Mesendoderm (in vitro differentiated cells): Measurements from ENCODE around the gene TIMM10.

Source experiments
- DNase-seq: peaks from one replicate; pipeline ENCODE4 v3.0.0; 2013
- H2AK5ac ChIP-seq: 2 replicates; pipeline ENCODE4 v1.6.1; 2013; ENCODE audit warnings: low read length, inconsistent platforms
- H2BK120ac ChIP-seq: 2 replicates; pipeline ENCODE4 v1.6.1; 2013; ENCODE audit warnings: low read depth, mild to moderate bottlenecking, low read length, moderate library complexity, mixed read lengths
- H2BK15ac ChIP-seq: replicated peaks from 2 replicates; pipeline ENCODE4 v1.6.1; 2013; ENCODE audit warnings: low read depth, mild to moderate bottlenecking, moderate library complexity
- H2BK5ac ChIP-seq: 2 replicates; pipeline ENCODE4 v1.6.1; 2013; ENCODE audit warnings: low read length, inconsistent platforms
- H3K18ac ChIP-seq: 2 replicates; pipeline ENCODE4 v1.6.1; 2013; ENCODE audit warnings: mild to moderate bottlenecking, low read length, mixed read lengths
- H3K23ac ChIP-seq: one replicate; pipeline ENCODE4 v1.6.1; 2013; ENCODE audit warnings: low read length
- H3K27ac ChIP-seq: 2 replicates; pipeline ENCODE4 v1.5.1; 2013; ENCODE audit warnings: low read depth, mild to moderate bottlenecking, inconsistent platforms, low read length, moderate library complexity
- H3K27me3 ChIP-seq: 2 replicates; pipeline ENCODE4 v1.6.1; 2013; ENCODE audit warnings: low read length, control low read depth, mild to moderate bottlenecking, inconsistent platforms; ENCODE audit not compliant: insufficient read depth, poor library complexity
- H3K36me3 ChIP-seq: 2 replicates; pipeline ENCODE4 v1.6.1; 2013; ENCODE audit warnings: low read length, inconsistent platforms; ENCODE audit not compliant: control insufficient read depth, insufficient read depth
- H3K4ac ChIP-seq: one replicate; pipeline ENCODE4 v1.6.1; 2013; ENCODE audit warnings: low read depth, mild to moderate bottlenecking, low read length, moderate library complexity
- H3K4me1 ChIP-seq: 2 replicates; pipeline ENCODE4 v1.6.1; 2013; ENCODE audit warnings: low read depth, low read length, inconsistent platforms; ENCODE audit not compliant: control insufficient read depth
- H3K4me2 ChIP-seq: 2 replicates; pipeline ENCODE4 v1.6.1; 2013; ENCODE audit warnings: low read length
- H3K4me3 ChIP-seq: 2 replicates; pipeline ENCODE4 v1.5.1; 2013; ENCODE audit warnings: mild to moderate bottlenecking, low read length
- H3K56ac ChIP-seq: one replicate; pipeline ENCODE4 v1.6.1; 2013; ENCODE audit warnings: low read length
- H3K79me1 ChIP-seq: 2 replicates; pipeline ENCODE4 v1.6.1; 2013; ENCODE audit warnings: low read length, inconsistent platforms
- H3K79me2 ChIP-seq: 2 replicates; pipeline ENCODE4 v1.6.1; 2013; ENCODE audit warnings: mild to moderate bottlenecking, low read length; ENCODE audit not compliant: control insufficient read depth, insufficient read depth
- H3K9ac ChIP-seq: 2 replicates; pipeline ENCODE4 v1.6.1; 2013; ENCODE audit warnings: low read length, inconsistent platforms
- H4K5ac ChIP-seq: one replicate; pipeline ENCODE4 v1.6.1; 2013; ENCODE audit warnings: low read length
- H4K8ac ChIP-seq: one replicate; pipeline ENCODE4 v1.6.1; 2013; ENCODE audit warnings: low read depth, mild to moderate bottlenecking, control low read depth, low read length, moderate library complexity
- WGBS: extraction: QIAGEN DNeasy Blood & Tissue Kit; methylation state at CpG from one replicate; pipeline ENCODE4 v1.1.7; 2013; ENCODE audit warnings: low lambda C conversion rate, missing lambda C conversion rate; ENCODE audit not compliant: insufficient coverage; ENCODE audit errors: extremely low coverage; 5-methylcytosine and 5-hydroxymethylcytosine counted together

Gene TIMM10

DNA sequence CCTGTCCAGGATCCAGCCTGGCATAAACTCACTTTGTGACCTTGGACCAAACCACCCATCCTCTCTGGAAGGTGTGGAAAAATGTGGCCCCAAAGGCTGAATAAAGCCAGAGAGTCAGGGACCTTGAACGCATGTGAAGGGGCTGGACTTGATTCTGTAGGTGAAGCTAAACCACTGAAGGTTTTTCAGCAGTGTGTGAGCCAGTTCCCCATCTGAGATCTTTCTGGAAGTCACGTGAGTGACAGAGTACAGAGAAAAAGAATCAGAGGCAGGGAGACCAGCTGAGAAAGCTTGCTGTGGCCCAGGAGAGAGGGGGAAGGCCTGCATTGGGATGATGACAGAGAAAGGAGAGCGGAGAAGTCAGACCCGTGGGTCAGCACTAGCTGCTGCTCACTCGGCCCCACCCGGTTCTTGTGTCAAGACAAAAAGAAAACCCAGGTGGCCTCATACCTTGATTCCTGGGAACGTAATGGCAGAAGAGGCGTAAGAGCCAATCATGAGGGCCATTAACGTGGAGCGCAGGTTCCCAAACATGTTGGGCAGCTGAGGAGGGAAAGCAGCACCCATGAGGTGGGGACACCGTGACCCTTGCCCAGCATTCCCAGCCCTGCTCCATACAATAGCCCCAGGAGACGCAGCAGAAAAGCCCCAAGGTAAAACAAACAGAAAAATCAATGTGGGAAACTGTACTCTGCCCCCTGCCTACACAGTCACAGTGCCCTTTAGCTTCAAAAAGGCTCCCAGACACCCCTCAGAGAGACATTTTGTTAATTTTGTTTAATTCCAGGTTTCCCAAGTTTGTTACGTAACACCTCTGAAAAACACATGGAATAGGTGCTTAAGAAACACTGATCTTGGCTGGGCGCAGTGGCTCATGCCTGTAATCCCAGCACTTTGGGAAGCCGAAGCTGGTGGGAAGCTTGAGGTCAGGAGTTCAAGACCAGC, 33.0 kb downstream of the TIMM10 start:
- Histone ChIP-seq H3K79me2 (no peaks in the 10 kb centered on the region), H3K18ac (no peak overlapping the region), H3K4me1 (peaks cover 12% of the 10 kb centered on the region), H3K56ac (no peak overlapping the region), H3K79me1 (no peaks in the 10 kb centered on the region), H3K27me3 (no peaks in the 10 kb centered on the region), H3K27ac (no peak overlapping the region), H3K23ac (no peak overlapping the region), H3K36me3 (no peaks in the 10 kb centered on the region), H3K9ac (no peak overlapping the region), H2BK120ac (no peak overlapping the region), H2BK5ac (no peak overlapping the region), H3K4me2 (no peak overlapping the region), H2AK5ac (no peak overlapping the region), H4K8ac (no peak overlapping the region), H2BK15ac (no peak overlapping the region), H3K4ac (no peak overlapping the region), H3K4me3 (no peak overlapping the region), H4K5ac (no peak overlapping the region)
- no CpG with 5 or more reads among the region's 15 CpGs for WGBS
- DNase-seq, result no peak

DNA sequence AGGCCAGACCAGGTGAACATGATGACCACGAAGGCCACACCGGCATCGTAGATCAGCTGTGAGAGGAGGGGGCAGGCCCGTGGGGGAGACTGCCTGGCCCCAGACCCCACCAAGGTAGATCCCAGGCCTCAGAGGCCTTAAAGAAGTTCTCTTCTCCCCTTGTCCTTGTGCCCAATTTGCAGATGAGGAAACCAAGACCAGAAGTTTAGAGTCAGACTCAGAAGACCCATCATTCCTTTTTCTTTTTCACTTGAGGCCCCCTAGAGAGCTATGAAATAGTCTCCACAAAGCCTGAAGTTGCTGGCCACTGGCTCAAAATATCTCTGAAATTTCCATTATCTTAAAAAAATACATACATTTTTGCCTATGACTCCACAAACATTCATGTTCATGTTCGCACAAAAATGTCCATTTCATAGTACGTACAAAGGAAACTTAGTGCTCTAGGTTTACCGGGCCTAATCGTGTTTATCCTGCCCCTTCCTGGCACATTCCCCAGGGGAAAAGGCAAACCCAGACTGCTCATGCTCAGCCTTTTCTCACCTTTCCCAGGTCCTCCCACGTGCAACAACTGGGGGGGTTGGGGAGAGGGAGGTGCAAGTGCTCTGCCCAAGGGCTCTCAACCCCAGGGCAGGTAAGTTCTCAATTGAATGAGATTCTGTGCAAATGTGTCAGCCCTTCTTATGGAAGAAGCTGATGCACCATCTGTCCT, 34.3 kb downstream of the TIMM10 start:
- H2BK5ac ChIP-seq, result no peak overlapping the region
- no peak for DNase-seq
- WGBS, result no CpG with 5 or more reads among the region's 9 CpGs
- no peaks in the 10 kb centered on the region for H3K79me2 ChIP-seq
- H3K4me3 ChIP-seq, result no peak overlapping the region
- H3K79me1 ChIP-seq, result no peaks in the 10 kb centered on the region
- no peak overlapping the region for H4K5ac ChIP-seq
- no peak overlapping the region for H3K4me2 ChIP-seq
- no peak overlapping the region for H3K23ac ChIP-seq
- peak overlapping the region; percentile 30 for H3K56ac ChIP-seq
- no peak overlapping the region for H3K18ac ChIP-seq
- H3K27ac ChIP-seq, result no peak overlapping the region
- H3K4ac ChIP-seq, result no peak overlapping the region
- H2BK15ac ChIP-seq, result no peak overlapping the region
- no peaks in the 10 kb centered on the region for H3K36me3 ChIP-seq
- H2AK5ac ChIP-seq, result peak overlapping the region; percentile 20
- no peak overlapping the region for H4K8ac ChIP-seq
- peaks cover 12% of the 10 kb centered on the region for H3K4me1 ChIP-seq
- H2BK120ac ChIP-seq, result no peak overlapping the region
- no peaks in the 10 kb centered on the region for H3K27me3 ChIP-seq
- no peak overlapping the region for H3K9ac ChIP-seq

DNA sequence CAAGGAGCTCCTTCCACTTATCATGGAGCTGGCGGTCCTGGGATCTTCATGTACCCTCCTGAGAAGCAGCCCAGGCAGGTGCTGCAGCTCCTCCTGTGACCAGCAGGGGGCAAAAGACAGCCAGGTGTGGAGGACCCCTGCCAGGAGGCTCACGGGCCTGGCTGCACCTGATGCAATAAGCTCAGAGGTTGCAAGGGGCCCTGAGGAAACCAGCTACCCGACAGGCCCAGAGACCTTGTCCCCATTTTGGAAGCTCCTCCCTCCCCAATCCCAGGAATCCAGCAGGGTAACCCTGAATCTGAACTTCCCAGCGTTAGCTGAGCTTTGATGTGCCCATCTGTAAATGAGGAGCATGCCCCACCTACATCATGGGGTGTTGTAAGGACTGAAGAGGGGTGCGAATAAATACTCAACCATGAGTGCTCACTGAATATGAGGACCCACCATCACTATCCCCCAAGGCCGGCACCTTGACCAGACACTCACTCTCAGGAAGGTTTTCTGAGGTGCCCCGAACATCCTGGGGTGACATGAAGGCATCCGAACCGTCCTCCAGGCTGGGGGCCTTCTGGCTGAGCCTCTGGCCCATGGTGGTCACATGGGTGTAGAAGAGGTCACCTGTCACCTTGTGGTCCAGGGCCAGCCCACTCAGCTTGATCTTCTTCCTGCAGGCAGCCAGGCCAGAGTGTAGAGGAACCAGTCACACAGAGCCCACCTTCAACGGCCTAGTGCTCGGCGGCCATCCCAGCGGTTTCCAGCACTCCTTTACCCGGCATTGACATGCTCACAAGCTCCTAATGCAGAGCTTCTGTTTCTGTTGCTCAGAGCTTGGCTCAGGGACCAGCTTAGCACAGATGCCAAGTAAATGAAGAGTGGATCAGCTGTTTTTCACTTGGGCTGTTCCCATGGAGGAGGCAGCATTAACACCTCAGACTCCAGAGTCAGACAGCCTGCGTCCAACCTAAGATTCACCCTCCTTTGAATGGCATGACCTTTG, 36.7 kb downstream of the TIMM10 start:
- H3K4ac ChIP-seq, result peak overlapping the region; percentile 93
- H3K27me3 ChIP-seq, result no peaks in the 10 kb centered on the region
- no peaks in the 10 kb centered on the region for H3K36me3 ChIP-seq
- H2BK5ac ChIP-seq, result peak overlapping the region; percentile 91
- H3K79me2 ChIP-seq, result no peaks in the 10 kb centered on the region
- H3K18ac ChIP-seq, result peak overlapping the region; percentile 11
- DNase-seq, result peak; percentile 95
- H3K56ac ChIP-seq, result peak overlapping the region; percentile 82
- H3K9ac ChIP-seq, result peak overlapping the region; percentile 42
- peak overlapping the region; percentile 83 for H2AK5ac ChIP-seq
- H3K4me2 ChIP-seq, result no peak overlapping the region
- no peak overlapping the region for H3K27ac ChIP-seq
- no peak overlapping the region for H3K23ac ChIP-seq
- no peaks in the 10 kb centered on the region for H3K79me1 ChIP-seq
- peak overlapping the region; percentile 55 for H2BK120ac ChIP-seq
- H2BK15ac ChIP-seq, result no peak overlapping the region
- no peak overlapping the region for H4K8ac ChIP-seq
- H4K5ac ChIP-seq, result peak overlapping the region; percentile 42
- H3K4me3 ChIP-seq, result no peak overlapping the region
- peaks cover 5% of the 10 kb centered on the region for H3K4me1 ChIP-seq
- no CpG with 5 or more reads among the region's 15 CpGs for WGBS

DNA sequence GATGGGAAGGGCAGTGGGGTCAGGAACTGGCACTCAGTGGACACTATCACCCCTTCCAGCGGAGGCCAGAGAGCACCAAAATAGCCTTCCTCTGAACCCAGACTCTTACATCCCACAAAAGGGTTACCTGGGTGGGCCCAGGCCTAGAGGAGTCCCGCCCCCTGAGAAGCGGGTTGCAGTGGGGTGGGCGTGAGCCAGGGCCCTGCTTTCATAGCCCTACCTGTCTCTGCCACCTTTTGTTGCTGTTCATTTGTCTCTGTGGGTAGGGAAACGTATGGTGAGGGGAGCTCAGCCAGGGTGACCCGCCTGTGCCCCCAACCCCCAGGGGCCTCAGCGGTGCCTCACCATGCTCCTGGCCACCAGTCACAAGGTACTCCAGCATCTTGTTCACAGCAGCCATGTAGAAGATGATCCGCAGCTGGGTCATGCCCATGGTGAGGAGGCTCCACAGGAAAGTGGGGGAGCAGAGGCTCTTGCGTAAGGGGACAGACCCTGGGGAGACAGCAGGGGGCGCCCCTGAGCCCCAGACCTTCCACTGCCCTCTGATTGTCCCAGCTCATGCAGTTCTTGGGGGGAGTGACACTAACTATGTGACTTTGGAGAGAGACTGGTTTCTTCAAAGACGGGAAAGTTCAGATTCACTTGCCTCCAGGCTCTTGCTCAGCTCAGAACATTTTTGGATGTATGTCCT, 39.0 kb downstream of the TIMM10 start:
- Histone ChIP-seq H3K79me1 (no peaks in the 10 kb centered on the region), H3K79me2 (no peaks in the 10 kb centered on the region), H3K27ac (no peak overlapping the region), H3K23ac (no peak overlapping the region), H3K4me3 (no peak overlapping the region), H4K8ac (no peak overlapping the region), H2BK5ac (no peak overlapping the region), H3K27me3 (no peaks in the 10 kb centered on the region), H3K4ac (no peak overlapping the region), H2BK120ac (no peak overlapping the region), H2AK5ac (no peak overlapping the region), H3K56ac (no peak overlapping the region), H3K18ac (no peak overlapping the region), H3K36me3 (no peaks in the 10 kb centered on the region), H3K4me1 (peaks cover 2% of the 10 kb centered on the region), H3K9ac (no peak overlapping the region), H3K4me2 (no peak overlapping the region), H4K5ac (no peak overlapping the region), H2BK15ac (no peak overlapping the region)
- peak; percentile 75 for DNase-seq
- WGBS, result no CpG with 5 or more reads among the region's 11 CpGs
